BJ (cell line): ENCODE results near the gene CPNE5. TPM values are rescaled to one million over a fixed set of nuclear protein-coding genes. Genes with fewer than 3 reads are reported as not detected.

Experiments used
- CTCF ChIA-PET: fragments of 350-600 bp; formaldehyde crosslinking; extraction: SDS; loops from one replicate; lab custom pipeline; 2021; ENCODE audit warnings: antibody characterized with exemption, inconsistent platforms; lab: Yijun Ruan, JAX
- POLR2A ChIA-PET: fragments of 300-600 bp; sonication (Branson Sonifier 250); formaldehyde crosslinking; extraction: SDS; loops from one replicate; lab custom pipeline; 2021; ENCODE audit warnings: antibody characterized with exemption; lab: Charles Lee
- DNase-seq: peaks from one replicate; pipeline ENCODE4 v3.0.0-alpha.2; 2011; ENCODE audit warnings: low read depth
- H3K27me3 ChIP-seq: 2 replicates; pipeline ENCODE4 v1.6.0; 2011; ENCODE audit warnings: low read length; ENCODE audit not compliant: control insufficient read depth, insufficient read depth
- H3K36me3 ChIP-seq: 2 replicates; pipeline ENCODE4 v1.5.1; 2011; ENCODE audit warnings: low read length; ENCODE audit not compliant: control insufficient read depth, insufficient read depth
- H3K4me3 ChIP-seq: 2 replicates; pipeline ENCODE4 v1.5.1; 2011; ENCODE audit warnings: low read depth, mild to moderate bottlenecking, control low read depth, low read length
- CTCF ChIP-seq: IDR thresholded peaks from 2 replicates; pipeline ENCODE4 v1.5.1; 2011; ENCODE audit warnings: low read depth, mild to moderate bottlenecking, control low read depth, inconsistent platforms, low read length, moderate library complexity; ENCODE audit not compliant: insufficient read depth
- polyA plus RNA-seq: library from polyadenylated mRNA; depleted of rRNA; stranded (reverse); fragments of >200 nt; gene quantifications from 2 replicates; pipeline ENCODE4 v1.2.3, GENCODE V29; 2011

CPNE5 gene
- polyA plus RNA-seq, 1 experiment: 0.09 TPM

GRCh38 chr6:36851626-36852025, 12.4 kb upstream of the CPNE5 start:
- POLR2A ChIA-PET: interaction anchor here (0.5 to 0.6 kb wide), 2 partner anchors 24 to 62 kb away, joined by 3 to 17 read pairs; no protein-coding TSS in a partner anchor
- no peaks in the 10 kb centered on the region for H3K27me3 ChIP-seq
- TF ChIP-seq CTCF: no peak
- no peak overlapping the region for H3K4me3 ChIP-seq
- DNase-seq: no peak
- H3K36me3 ChIP-seq: peaks cover 1% of the 10 kb centered on the region; the same call in 1 of the 2 replicates
- CTCF ChIA-PET: interaction anchor here (0.8 to 7.9 kb wide), 23 partner anchors 8 to 167 kb away, joined by 3 to 194 read pairs (median 6); partner anchors contain the start of gene C6orf89

- ChIA-PET CTCF (interaction anchor here (0.8 to 7.9 kb wide), 24 partner anchors 8 to 168 kb away, joined by 3 to 194 read pairs (median 5); partner anchors contain the start of gene C6orf89), POLR2A (interaction anchor here (0.5 to 0.6 kb wide), 2 partner anchors 24 to 63 kb away, joined by 3 to 17 read pairs; no protein-coding TSS in a partner anchor)
- peaks cover 1% of the 10 kb centered on the region; the same call in 1 of the 2 replicates for H3K36me3 ChIP-seq
- peak; percentile 73 for TF ChIP-seq CTCF
- peak; percentile 58 for DNase-seq
- H3K27me3 ChIP-seq: no peaks in the 10 kb centered on the region
- H3K4me3 ChIP-seq: no peak overlapping the region
Measured at GRCh38 chr6:36851149-36851614, 11.9 kb upstream of the CPNE5 start.

- H3K27me3 ChIP-seq: peaks cover 2% of the 10 kb centered on the region; the same call in 1 of the 2 replicates
- H3K36me3 ChIP-seq: no peaks in the 10 kb centered on the region
- POLR2A ChIA-PET: no interaction called here
- H3K4me3 ChIP-seq: no peak overlapping the region
- TF ChIP-seq CTCF: no peak
- CTCF ChIA-PET: interaction anchor here (0.6 to 7.9 kb wide), 12 partner anchors 9 to 687 kb away, joined by 3 to 194 read pairs (median 6); no protein-coding TSS in a partner anchor
- DNase-seq: no peak
Measured at GRCh38 chr6:36850021-36850420, 10.8 kb upstream of the CPNE5 start.

- TF ChIP-seq CTCF: no peak
- H3K27me3 ChIP-seq: peaks cover 2% of the 10 kb centered on the region; the same call in 1 of the 2 replicates
- CTCF ChIA-PET: interaction anchor here (0.8 to 7.9 kb wide), 9 partner anchors 8 to 173 kb away, joined by 3 to 194 read pairs (median 7); no protein-coding TSS in a partner anchor
- DNase-seq: no peak
- no peaks in the 10 kb centered on the region for H3K36me3 ChIP-seq
- POLR2A ChIA-PET: no interaction called here
- H3K4me3 ChIP-seq: no peak overlapping the region
Measured at GRCh38 chr6:36848658-36849441, 9.6 kb upstream of the CPNE5 start.

GRCh38 chr6:36847991-36848390, 8.7 kb upstream of the CPNE5 start:
- no peaks in the 10 kb centered on the region for H3K36me3 ChIP-seq

More at GRCh38 chr6:36847991-36848390, 8.7 kb upstream of the CPNE5 start:
- ChIA-PET CTCF (interaction anchor here (0.8 to 7.9 kb wide), 4 partner anchors 31 to 170 kb away, joined by 3 to 194 read pairs (median 6); no protein-coding TSS in a partner anchor), POLR2A (no interaction called here)
- no peak for TF ChIP-seq CTCF
- Histone ChIP-seq H3K27me3 (peaks cover 2% of the 10 kb centered on the region; the same call in 1 of the 2 replicates), H3K4me3 (no peak overlapping the region)
- DNase-seq: no peak
